Neural cell (in vitro differentiated cells): ENCODE data around the gene CDKL1. TPM values are rescaled to one million over a fixed set of nuclear protein-coding genes. Genes with fewer than 3 reads are reported as not detected.

ENCODE experiments used
- H2AFZ ChIP-seq: fragments of 200-600, 300-800 bp; sonication (generic), shearing (Covaris generic); 2 replicates; pipeline ENCODE4 v1.6.0; 2014; ENCODE audit warnings: low read depth, mild to moderate bottlenecking, antibody characterized with exemption, low read length, moderate library complexity
- H3F3A ChIP-seq: fragments of 200-600 bp; shearing (Covaris generic); 2 replicates; pipeline ENCODE4 v1.6.1; 2016; ENCODE audit warnings: mild to moderate bottlenecking, moderate library complexity, mixed read lengths, antibody characterized with exemption, low read length; ENCODE audit not compliant: insufficient read depth, poor library complexity, severe bottlenecking
- H3K27ac ChIP-seq: fragments of 200-600, 300-800 bp; sonication (generic), shearing (Covaris generic); 2 replicates; pipeline ENCODE4 v1.5.1; 2014; ENCODE audit warnings: mild to moderate bottlenecking, low read length, moderate library complexity
- H3K27me3 ChIP-seq: fragments of 300-800, 200-600 bp; sonication (generic), shearing (Covaris generic); 2 replicates; pipeline ENCODE4 v1.6.0; 2014; ENCODE audit warnings: mild to moderate bottlenecking, low read depth, low read length, moderate library complexity; ENCODE audit not compliant: insufficient read depth
- H3K36me3 ChIP-seq: fragments of 300-800, 200-600 bp; sonication (generic), shearing (Covaris generic); 2 replicates; pipeline ENCODE4 v1.5.1; 2014; ENCODE audit warnings: mild to moderate bottlenecking, antibody characterized with exemption, low read length, moderate library complexity; ENCODE audit not compliant: insufficient read depth
- H3K4me2 ChIP-seq: fragments of 300-800, 200-600 bp; sonication (generic), shearing (Covaris generic); 2 replicates; pipeline ENCODE4 v1.6.0; 2014; ENCODE audit warnings: mild to moderate bottlenecking, low read length
- H3K4me3 ChIP-seq: fragments of 300-800, 200-600 bp; sonication (generic), shearing (Covaris generic); 2 replicates; pipeline ENCODE4 v1.5.1; 2014; ENCODE audit warnings: mild to moderate bottlenecking, low read length, moderate library complexity
- H3K79me2 ChIP-seq: fragments of 200-600 bp; shearing (Covaris generic); replicated peaks from 2 replicates; pipeline ENCODE4 v1.6.0; 2014; ENCODE audit warnings: mild to moderate bottlenecking, low read length, moderate library complexity; ENCODE audit not compliant: insufficient read depth
- H3K9ac ChIP-seq: fragments of 300-800, 200-600 bp; sonication (generic), shearing (Covaris generic); 2 replicates; pipeline ENCODE4 v1.6.1; 2016; ENCODE audit warnings: mild to moderate bottlenecking, low read length, mixed read lengths
- H3K9me2 ChIP-seq: fragments of 200-600 bp; shearing (Covaris generic); 2 replicates; pipeline ENCODE4 v1.6.1; 2016; ENCODE audit warnings: mild to moderate bottlenecking, low read length, mixed read lengths; ENCODE audit not compliant: insufficient read depth
- H3K9me3 ChIP-seq: fragments of 200-600, 300-800 bp; sonication (generic), shearing (Covaris generic); 2 replicates; pipeline ENCODE4 v1.6.1; 2016; ENCODE audit warnings: mild to moderate bottlenecking, mixed run types, low read length, moderate library complexity, mixed read lengths
- H4K20me1 ChIP-seq: fragments of 200-600 bp; shearing (Covaris generic); 2 replicates; pipeline ENCODE4 v1.6.1; 2016; ENCODE audit warnings: mild to moderate bottlenecking, mixed run types; ENCODE audit not compliant: insufficient read depth
- EP300 ChIP-seq: fragments of 450-650 bp; conservative IDR thresholded peaks from 2 replicates; pipeline ENCODE4 v1.6.1; 2014; ENCODE audit warnings: antibody characterized with exemption, mild to moderate bottlenecking, moderate library complexity; ENCODE audit not compliant: poor library complexity, severe bottlenecking
- EZH2 ChIP-seq: fragments of 200-600, 300-800 bp; shearing (Covaris generic), sonication (generic); IDR thresholded peaks from 2 replicates; pipeline ENCODE4 v1.6.1; 2014; ENCODE audit warnings: antibody characterized with exemption, low read length, borderline replicate concordance, mild to moderate bottlenecking; ENCODE audit not compliant: insufficient read depth, poor library complexity, severe bottlenecking
- MXI1 ChIP-seq: fragments of 450-650 bp; conservative IDR thresholded peaks from 2 replicates; pipeline ENCODE4 v1.6.1; 2014; ENCODE audit warnings: antibody characterized with exemption, mild to moderate bottlenecking; ENCODE audit not compliant: poor library complexity, severe bottlenecking
- POLR2AphosphoS5 ChIP-seq: IDR thresholded peaks from 2 replicates; pipeline ENCODE4 v1.6.1; 2012
- RAD21 ChIP-seq: fragments of 450-650 bp; conservative IDR thresholded peaks from 2 replicates; pipeline ENCODE4 v1.6.1; 2014; ENCODE audit warnings: antibody characterized with exemption, mild to moderate bottlenecking, moderate library complexity
- SMC3 ChIP-seq: fragments of 450-650 bp; conservative IDR thresholded peaks from 2 replicates; pipeline ENCODE4 v1.6.1; 2014; ENCODE audit warnings: antibody characterized with exemption, mild to moderate bottlenecking, moderate library complexity; ENCODE audit not compliant: poor library complexity
- TAF1 ChIP-seq: IDR thresholded peaks from 2 replicates; pipeline ENCODE4 v1.6.1; 2012; ENCODE audit warnings: low read depth
- polyA plus RNA-seq: library from polyadenylated mRNA; depleted of rRNA; stranded (reverse); fragments of >200 nt; gene quantifications from 2 replicates; pipeline ENCODE4 v1.2.3, GENCODE V29; 2014
- TF ChIP-seq, protein P1 (sequence below): fragments of 450-650 bp; IDR thresholded peaks from 2 replicates; pipeline ENCODE4 v1.5.1; 2014; ENCODE audit warnings: antibody characterized with exemption, mild to moderate bottlenecking, moderate library complexity; ENCODE audit not compliant: poor library complexity, severe bottlenecking
- TF ChIP-seq, protein P2 (sequence below): IDR thresholded peaks from 2 replicates; pipeline ENCODE4 v1.6.1; 2012; ENCODE audit warnings: borderline replicate concordance

The CDKL1 gene
- polyA plus RNA-seq, 1 donor from 2014 or later: 3.1 TPM

GRCh38 chr14:50340963-50341362 is 55.7 kb downstream of the CDKL1 start:
- no peak overlapping the region for H3K27ac ChIP-seq
- H3F3A ChIP-seq: no peaks in the 10 kb centered on the region
- H3K4me3 ChIP-seq: no peak overlapping the region
- no peaks in the 10 kb centered on the region for H4K20me1 ChIP-seq
- no peaks in the 10 kb centered on the region for H3K27me3 ChIP-seq
- H2AFZ ChIP-seq: no peak overlapping the region
- H3K9ac ChIP-seq: no peak overlapping the region
- no peak overlapping the region for H3K4me2 ChIP-seq
- no peaks in the 10 kb centered on the region for H3K9me3 ChIP-seq
- TF ChIP-seq SMC3 (no peak), MXI1 (no peak), EP300 (no peak), EZH2 (no peak), TAF1 (no peak), POLR2AphosphoS5 (no peak), RAD21 (no peak)
- TF ChIP-seq, protein P1, sequence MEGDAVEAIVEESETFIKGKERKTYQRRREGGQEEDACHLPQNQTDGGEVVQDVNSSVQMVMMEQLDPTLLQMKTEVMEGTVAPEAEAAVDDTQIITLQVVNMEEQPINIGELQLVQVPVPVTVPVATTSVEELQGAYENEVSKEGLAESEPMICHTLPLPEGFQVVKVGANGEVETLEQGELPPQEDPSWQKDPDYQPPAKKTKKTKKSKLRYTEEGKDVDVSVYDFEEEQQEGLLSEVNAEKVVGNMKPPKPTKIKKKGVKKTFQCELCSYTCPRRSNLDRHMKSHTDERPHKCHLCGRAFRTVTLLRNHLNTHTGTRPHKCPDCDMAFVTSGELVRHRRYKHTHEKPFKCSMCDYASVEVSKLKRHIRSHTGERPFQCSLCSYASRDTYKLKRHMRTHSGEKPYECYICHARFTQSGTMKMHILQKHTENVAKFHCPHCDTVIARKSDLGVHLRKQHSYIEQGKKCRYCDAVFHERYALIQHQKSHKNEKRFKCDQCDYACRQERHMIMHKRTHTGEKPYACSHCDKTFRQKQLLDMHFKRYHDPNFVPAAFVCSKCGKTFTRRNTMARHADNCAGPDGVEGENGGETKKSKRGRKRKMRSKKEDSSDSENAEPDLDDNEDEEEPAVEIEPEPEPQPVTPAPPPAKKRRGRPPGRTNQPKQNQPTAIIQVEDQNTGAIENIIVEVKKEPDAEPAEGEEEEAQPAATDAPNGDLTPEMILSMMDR: no peak
- TF ChIP-seq, protein P2, sequence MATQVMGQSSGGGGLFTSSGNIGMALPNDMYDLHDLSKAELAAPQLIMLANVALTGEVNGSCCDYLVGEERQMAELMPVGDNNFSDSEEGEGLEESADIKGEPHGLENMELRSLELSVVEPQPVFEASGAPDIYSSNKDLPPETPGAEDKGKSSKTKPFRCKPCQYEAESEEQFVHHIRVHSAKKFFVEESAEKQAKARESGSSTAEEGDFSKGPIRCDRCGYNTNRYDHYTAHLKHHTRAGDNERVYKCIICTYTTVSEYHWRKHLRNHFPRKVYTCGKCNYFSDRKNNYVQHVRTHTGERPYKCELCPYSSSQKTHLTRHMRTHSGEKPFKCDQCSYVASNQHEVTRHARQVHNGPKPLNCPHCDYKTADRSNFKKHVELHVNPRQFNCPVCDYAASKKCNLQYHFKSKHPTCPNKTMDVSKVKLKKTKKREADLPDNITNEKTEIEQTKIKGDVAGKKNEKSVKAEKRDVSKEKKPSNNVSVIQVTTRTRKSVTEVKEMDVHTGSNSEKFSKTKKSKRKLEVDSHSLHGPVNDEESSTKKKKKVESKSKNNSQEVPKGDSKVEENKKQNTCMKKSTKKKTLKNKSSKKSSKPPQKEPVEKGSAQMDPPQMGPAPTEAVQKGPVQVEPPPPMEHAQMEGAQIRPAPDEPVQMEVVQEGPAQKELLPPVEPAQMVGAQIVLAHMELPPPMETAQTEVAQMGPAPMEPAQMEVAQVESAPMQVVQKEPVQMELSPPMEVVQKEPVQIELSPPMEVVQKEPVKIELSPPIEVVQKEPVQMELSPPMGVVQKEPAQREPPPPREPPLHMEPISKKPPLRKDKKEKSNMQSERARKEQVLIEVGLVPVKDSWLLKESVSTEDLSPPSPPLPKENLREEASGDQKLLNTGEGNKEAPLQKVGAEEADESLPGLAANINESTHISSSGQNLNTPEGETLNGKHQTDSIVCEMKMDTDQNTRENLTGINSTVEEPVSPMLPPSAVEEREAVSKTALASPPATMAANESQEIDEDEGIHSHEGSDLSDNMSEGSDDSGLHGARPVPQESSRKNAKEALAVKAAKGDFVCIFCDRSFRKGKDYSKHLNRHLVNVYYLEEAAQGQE: no peak
- no peaks in the 10 kb centered on the region for H3K36me3 ChIP-seq
- no peaks in the 10 kb centered on the region for H3K79me2 ChIP-seq
- no peaks in the 10 kb centered on the region for H3K9me2 ChIP-seq

- Histone ChIP-seq H3K4me2 (no peak overlapping the region), H3K9ac (no peak overlapping the region), H3K27ac (no peak overlapping the region), H4K20me1 (no peaks in the 10 kb centered on the region), H3K9me2 (no peaks in the 10 kb centered on the region), H3K79me2 (no peaks in the 10 kb centered on the region), H3K36me3 (no peaks in the 10 kb centered on the region), H2AFZ (no peak overlapping the region), H3K4me3 (no peak overlapping the region), H3K27me3 (no peaks in the 10 kb centered on the region), H3F3A (no peaks in the 10 kb centered on the region), H3K9me3 (no peaks in the 10 kb centered on the region)
- TF ChIP-seq TAF1 (no peak), SMC3 (no peak), EP300 (no peak), RAD21 (no peak), EZH2 (no peak), MXI1 (no peak), POLR2AphosphoS5 (no peak)
- TF ChIP-seq, protein P1: no peak
- TF ChIP-seq, protein P2: no peak
Observed at GRCh38 chr14:50340045-50340444, 56.6 kb downstream of the CDKL1 start.
